Stimulated activated CD4-positive, alpha-beta T cell treated with anti-CD3 and anti-CD28 coated beads, Interleukin-1b, Interleukin-23, amount 100 ng/mL, for 1 hour (primary cell): ENCODE results near the gene CDON.
"Not testable (repeated sequence)": the region's sequence is repeated elsewhere in the genome, so short reads cannot be mapped to it uniquely, and the experiment has no call there.

Experiments used
- DNase-seq, 2 donors: peaks; one replicate each; pipeline ENCODE4 v3.0.0-alpha.2; 2020; ENCODE audit warnings: low read depth in 2 of 2

Gene CDON

DNA sequence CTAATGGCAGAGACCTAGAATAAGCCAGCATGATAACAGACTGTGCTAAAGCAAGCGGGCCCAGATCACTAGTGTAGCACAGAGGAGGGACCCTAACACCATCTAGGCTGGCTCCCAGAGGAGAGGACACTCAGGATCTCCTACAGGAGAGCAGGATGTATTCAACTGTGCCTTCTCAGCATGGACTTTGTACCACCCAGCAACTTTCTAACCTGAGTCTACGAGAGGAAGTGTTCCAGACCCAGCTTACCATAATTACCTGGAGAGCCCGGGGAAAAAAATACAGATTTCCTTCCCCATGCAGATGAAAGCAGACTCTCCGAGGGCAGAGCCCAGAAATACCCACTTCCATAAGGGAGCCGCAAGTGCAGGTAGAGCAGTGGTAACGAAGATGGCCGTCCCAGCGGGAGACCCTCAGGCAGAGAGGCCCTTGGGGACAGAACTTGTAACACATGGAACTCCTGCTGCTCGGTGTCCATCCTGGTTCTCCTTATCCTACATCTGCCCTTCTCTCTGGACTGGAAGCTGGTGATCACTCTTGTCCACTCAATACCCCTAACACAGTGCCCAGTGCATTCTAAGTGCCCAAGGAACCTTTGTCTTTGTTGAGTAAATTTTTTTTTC, 138.2 kb downstream of the CDON start:
- no peak for DNase-seq

DNA sequence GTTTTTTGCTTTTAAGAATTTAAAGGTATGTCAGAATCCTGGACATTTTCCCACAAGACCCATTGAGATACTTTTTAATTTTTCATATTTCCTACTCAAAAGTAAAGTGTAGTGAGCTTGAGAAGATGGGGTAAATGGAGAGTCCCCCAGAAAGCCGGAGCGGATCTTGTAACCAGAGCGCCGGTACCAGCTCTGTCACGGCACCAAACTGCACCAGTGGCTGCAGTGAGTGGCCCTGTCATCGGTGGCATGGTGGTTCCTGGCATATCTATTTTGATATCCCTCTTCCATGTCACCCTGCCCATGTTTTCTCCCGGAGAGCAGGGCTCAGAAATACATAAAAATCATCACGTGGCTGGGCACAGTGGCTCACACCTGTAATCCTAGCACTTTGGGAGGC, 139.0 kb downstream of the CDON start:
- DNase-seq: no peak

DNA sequence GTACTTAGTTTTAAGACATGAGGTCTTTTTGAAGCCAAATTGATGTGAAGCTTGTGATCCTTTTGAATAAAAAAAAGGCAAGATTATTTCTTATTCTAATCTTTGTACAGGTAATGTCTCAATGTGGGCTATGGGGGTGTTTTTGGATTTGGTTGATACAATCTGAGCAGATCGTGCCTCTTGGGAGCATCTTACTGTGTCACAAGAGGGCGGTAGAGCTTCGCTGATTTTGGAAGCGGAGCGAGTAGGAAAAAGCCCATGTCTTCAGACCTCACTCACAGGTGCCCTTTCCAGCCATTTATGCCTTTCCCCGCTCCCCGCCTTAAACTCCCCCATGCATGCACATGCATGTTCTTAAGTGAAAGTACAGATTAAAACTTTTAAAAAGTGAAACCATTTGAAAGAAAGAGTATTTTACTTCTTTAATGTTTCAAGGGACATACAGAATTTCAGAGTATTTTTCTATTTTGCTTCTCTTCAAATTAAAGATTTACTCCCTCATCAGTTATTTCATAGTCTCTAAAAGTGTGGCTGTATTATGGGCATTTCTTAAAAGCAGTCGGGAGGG, 139.6 kb downstream of the CDON start:
- DNase-seq: peak in 1 of 2 donors; percentile 6

DNA sequence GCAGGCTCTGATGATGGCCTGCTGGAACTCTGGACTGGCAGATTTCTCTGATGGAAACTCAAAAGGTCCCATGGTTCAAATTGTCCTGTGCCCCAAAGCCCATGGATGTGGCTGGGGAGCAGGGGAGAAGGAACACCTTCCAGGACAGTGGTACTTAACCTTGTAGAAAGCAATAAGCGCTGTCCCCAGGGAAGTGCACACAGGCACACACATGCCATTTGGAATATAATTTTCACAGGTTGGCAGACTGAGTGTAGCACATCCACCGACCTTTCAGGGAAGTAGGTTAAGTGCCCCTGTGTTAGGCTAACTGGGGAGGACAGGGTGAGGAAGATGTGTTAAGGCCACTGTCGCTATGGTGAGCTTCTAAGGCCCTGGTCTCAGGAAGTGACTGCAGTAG, 140.5 kb downstream of the CDON start:
- no peak for DNase-seq

DNA sequence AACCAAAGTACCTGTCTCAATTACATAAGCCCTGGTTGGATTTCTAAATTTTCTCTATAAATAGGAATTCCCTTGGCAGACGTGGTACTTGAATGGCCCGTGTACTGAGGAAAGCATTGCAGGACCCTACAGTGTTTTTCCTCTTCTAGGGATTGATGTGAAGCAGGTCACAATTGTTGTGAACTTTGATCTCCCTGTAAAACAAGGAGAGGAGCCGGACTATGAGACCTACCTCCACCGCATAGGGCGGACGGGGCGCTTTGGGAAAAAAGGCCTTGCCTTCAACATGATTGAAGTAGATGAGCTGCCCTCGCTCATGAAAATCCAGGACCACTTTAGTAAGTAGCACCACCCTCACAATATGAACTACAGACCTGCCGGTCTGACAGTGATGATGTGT, 141.6 kb downstream of the CDON start:
- DNase-seq: no peak

DNA sequence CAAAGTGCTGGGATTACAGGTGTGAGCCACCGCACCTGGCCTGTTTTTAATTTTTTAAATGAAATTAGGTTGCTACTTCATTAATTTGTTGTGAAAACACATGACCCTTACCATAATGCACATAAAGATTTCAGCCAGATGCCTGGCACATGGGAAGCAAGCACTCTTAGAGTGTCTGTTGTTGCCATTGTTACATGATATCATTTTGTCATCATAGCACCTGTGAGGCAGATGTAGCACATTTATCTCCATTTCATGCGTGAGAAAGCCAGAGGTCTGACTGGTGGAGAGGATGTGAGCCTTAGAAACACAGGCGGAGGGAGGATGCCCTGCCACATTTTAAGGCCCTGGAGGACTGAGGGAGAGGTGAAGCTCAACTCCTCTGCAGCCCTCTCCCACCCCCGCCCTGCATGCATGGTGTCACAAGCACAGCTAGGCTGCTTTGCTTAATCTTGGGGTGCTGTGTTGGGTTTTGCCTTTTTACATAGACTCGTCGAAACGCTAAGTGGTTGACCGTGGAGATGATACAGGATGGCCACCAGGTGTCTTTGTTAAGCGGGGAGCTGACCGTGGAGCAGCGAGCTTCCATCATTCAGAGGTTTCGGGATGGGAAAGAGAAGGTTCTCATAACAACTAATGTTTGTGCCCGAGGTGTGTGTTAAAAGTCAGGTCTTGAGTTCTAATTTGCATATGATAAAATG, 144.4 kb downstream of the CDON start:
- no peak for DNase-seq

DNA sequence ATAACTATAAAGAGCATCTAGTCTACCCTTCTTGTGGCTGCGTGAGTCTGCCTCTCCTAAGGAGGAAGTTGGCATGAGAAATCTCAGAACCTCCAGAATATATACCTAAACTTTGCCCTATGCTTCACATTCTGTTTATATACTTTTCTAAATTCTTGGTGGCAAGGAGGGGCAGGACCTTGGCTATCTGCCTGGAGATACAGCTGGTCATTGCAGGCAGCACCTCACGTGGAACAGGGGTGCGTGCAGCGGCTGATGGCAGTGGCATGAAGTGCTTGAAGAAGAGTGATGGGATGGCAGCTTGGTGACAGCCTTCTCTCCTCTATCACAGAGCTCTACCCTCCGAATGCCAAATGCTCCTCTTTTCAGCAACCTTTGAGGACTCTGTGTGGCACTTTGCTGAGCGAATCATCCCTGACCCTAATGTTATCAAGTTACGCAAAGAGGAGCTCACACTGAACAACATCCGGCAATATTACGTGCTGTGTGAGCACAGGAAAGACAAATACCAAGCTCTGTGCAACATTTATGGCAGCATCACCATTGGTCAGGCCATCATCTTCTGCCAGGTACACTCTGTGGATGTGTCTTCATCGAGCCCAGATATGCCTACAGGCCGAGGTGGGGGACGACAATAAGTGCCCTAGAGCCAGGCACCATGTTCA, 145.9 kb downstream of the CDON start:
- no peak for DNase-seq

DNA sequence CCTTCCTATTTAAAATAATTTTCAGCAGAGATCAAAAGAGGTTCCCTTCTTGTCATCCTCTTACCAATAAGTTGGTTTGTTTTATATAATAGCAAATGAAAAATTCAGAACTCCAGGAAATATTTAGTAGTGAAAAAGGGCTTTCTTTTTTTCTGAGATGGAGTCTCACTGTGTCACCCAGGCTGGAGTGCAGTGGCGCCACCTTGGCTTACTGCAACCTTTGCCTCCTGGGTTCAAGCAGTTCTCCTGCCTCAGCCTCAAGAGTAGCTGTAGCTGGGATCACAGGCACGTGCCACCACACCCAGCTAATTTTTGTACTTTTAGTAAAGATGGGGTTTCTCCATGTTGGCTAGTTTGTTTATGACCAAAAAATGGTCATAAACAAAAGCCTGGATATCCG, 148.1 kb downstream of the CDON start:
- not testable (repeated sequence) for DNase-seq

DNA sequence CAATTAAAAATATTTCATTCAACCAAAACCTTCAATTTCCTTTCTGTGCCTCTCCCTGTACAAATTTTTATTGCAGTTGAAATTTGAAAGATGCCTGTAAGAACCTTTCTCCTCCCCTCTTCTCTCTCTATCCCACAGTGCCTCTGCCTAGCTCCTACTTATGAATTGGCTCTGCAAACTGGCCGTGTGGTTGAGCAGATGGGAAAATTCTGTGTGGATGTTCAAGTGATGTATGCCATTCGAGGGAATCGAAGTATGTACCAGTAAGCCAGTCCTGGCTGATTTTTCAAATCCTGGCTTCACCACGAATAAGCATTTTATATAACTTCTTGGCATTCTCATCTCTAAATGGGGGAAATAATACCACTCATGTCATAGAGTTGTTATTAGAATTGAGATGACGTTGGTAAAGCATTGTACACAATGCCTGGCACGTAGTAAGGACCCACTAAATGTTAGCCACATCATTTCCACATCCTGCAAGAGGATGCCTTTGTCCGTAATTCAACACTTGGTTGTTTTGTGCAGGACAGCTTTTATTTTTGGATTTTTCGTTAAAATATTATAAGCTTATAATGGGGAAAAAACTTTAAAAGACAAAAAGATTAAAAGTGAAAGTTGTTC, 152.3 kb downstream of the CDON start:
- no peak for DNase-seq
